ENCODE measurements around the gene KDM4C. TPM values are rescaled to one million over a fixed set of nuclear protein-coding genes. Genes with fewer than 3 reads are reported as not detected.
"Not testable (repeated sequence)": the region's sequence is repeated elsewhere in the genome, so short reads cannot be mapped to it uniquely, and the experiment has no call there.

KDM4C gene
- total and polyA plus RNA-seq, 2 donors: 16.3 to 66.1 TPM

GRCh38 chr9:6794936-6795335 is 37.2 kb downstream of the KDM4C start:
- Histone ChIP-seq H3K4me3 (ENCODE audit: low read depth, low read length) (no peak overlapping the region), H3K36me3 (ENCODE audit: insufficient read depth) (no peaks in the 10 kb centered on the region), H3K4me1 (ENCODE audit: insufficient read depth) (no peaks in the 10 kb centered on the region), H3K27ac (ENCODE audit: low read depth) (no peak overlapping the region)
- no peak for DNase-seq (ENCODE audit: extremely low spot score)
- WGBS: 96% methylated on average over 1 of the region's 1 CpG

GRCh38 chr9:6802926-6803325 is 45.2 kb downstream of the KDM4C start:
- WGBS: 97% methylated on average over 4 of the region's 4 CpGs
- no peak for DNase-seq (ENCODE audit: extremely low spot score)
- no peaks in the 10 kb centered on the region for H3K36me3 ChIP-seq (ENCODE audit: insufficient read depth)
- H3K4me3 ChIP-seq (ENCODE audit: low read depth, low read length): no peak overlapping the region
- H3K4me1 ChIP-seq (ENCODE audit: insufficient read depth): no peaks in the 10 kb centered on the region
- H3K27ac ChIP-seq (ENCODE audit: low read depth): no peak overlapping the region

- Histone ChIP-seq H3K4me3 (ENCODE audit: low read depth, low read length) (no peak overlapping the region), H3K36me3 (ENCODE audit: insufficient read depth) (no peaks in the 10 kb centered on the region), H3K27ac (ENCODE audit: low read depth) (no peak overlapping the region), H3K4me1 (ENCODE audit: insufficient read depth) (no peaks in the 10 kb centered on the region)
- WGBS: 38% methylated on average over 1 of the region's 1 CpG
- no peak for DNase-seq (ENCODE audit: extremely low spot score)
Measured at GRCh38 chr9:6805532-6805931, 47.8 kb downstream of the KDM4C start.

GRCh38 chr9:6806318-6806717 is 48.5 kb downstream of the KDM4C start:
- not testable (repeated sequence) for H3K27ac ChIP-seq (ENCODE audit: low read depth); H3K4me1 ChIP-seq (ENCODE audit: insufficient read depth); H3K36me3 ChIP-seq (ENCODE audit: insufficient read depth); DNase-seq (ENCODE audit: extremely low spot score); H3K4me3 ChIP-seq (ENCODE audit: low read depth, low read length)
- 100% methylated on average over 6 of the region's 6 CpGs for WGBS

- not testable (repeated sequence) for DNase-seq (ENCODE audit: extremely low spot score); H3K4me1 ChIP-seq (ENCODE audit: insufficient read depth); H3K4me3 ChIP-seq (ENCODE audit: low read depth, low read length); H3K27ac ChIP-seq (ENCODE audit: low read depth); H3K36me3 ChIP-seq (ENCODE audit: insufficient read depth)
- WGBS: 96% methylated on average over 29 of the region's 30 CpGs
Measured at GRCh38 chr9:6807669-6808068, 49.9 kb downstream of the KDM4C start.

- Histone ChIP-seq H3K4me1 (ENCODE audit: insufficient read depth) (no peaks in the 10 kb centered on the region), H3K36me3 (ENCODE audit: insufficient read depth) (no peaks in the 10 kb centered on the region), H3K27ac (ENCODE audit: low read depth) (no peak overlapping the region), H3K4me3 (ENCODE audit: low read depth, low read length) (no peak overlapping the region)
- 76% methylated on average over 4 of the region's 4 CpGs for WGBS
- no peak for DNase-seq (ENCODE audit: extremely low spot score)
Measured at GRCh38 chr9:6811436-6811835, 53.7 kb downstream of the KDM4C start.

- peaks cover 2% of the 10 kb centered on the region for H3K36me3 ChIP-seq (ENCODE audit: insufficient read depth)
- DNase-seq (ENCODE audit: extremely low spot score): no peak
- H3K4me1 ChIP-seq (ENCODE audit: insufficient read depth): peaks cover 1% of the 10 kb centered on the region
- WGBS: 88% methylated on average over 3 of the region's 3 CpGs
- no peak overlapping the region for H3K4me3 ChIP-seq (ENCODE audit: low read depth, low read length)
- H3K27ac ChIP-seq (ENCODE audit: low read depth): no peak overlapping the region
Measured at GRCh38 chr9:6816581-6816980, 58.8 kb downstream of the KDM4C start.

- WGBS: 91% methylated on average over 4 of the region's 4 CpGs
- Histone ChIP-seq H3K27ac (ENCODE audit: low read depth) (no peak overlapping the region), H3K4me1 (ENCODE audit: insufficient read depth) (peaks cover 1% of the 10 kb centered on the region), H3K4me3 (ENCODE audit: low read depth, low read length) (no peak overlapping the region), H3K36me3 (ENCODE audit: insufficient read depth) (peaks cover 2% of the 10 kb centered on the region)
- no peak for DNase-seq (ENCODE audit: extremely low spot score)
Measured at GRCh38 chr9:6818292-6818922, 60.6 kb downstream of the KDM4C start.

- 75% methylated on average over 2 of the region's 2 CpGs for WGBS
- Histone ChIP-seq H3K27ac (ENCODE audit: low read depth) (no peak overlapping the region), H3K4me3 (ENCODE audit: low read depth, low read length) (no peak overlapping the region), H3K36me3 (ENCODE audit: insufficient read depth) (peaks cover 2% of the 10 kb centered on the region), H3K4me1 (ENCODE audit: insufficient read depth) (peaks cover 1% of the 10 kb centered on the region)
- no peak for DNase-seq (ENCODE audit: extremely low spot score)
Measured at GRCh38 chr9:6819112-6819511, 61.3 kb downstream of the KDM4C start.

- H3K4me1 ChIP-seq (ENCODE audit: insufficient read depth): peaks cover 1% of the 10 kb centered on the region
- WGBS: 77% methylated on average over 3 of the region's 3 CpGs
- H3K27ac ChIP-seq (ENCODE audit: low read depth): no peak overlapping the region
- H3K4me3 ChIP-seq (ENCODE audit: low read depth, low read length): no peak overlapping the region
- DNase-seq (ENCODE audit: extremely low spot score): no peak
- peaks cover 2% of the 10 kb centered on the region for H3K36me3 ChIP-seq (ENCODE audit: insufficient read depth)
Measured at GRCh38 chr9:6819529-6819928, 61.8 kb downstream of the KDM4C start.

GRCh38 chr9:6822696-6823095 is 64.9 kb downstream of the KDM4C start:
- H3K27ac ChIP-seq (ENCODE audit: low read depth): no peak overlapping the region
- H3K4me1 ChIP-seq (ENCODE audit: insufficient read depth): peaks cover 1% of the 10 kb centered on the region
- H3K4me3 ChIP-seq (ENCODE audit: low read depth, low read length): no peak overlapping the region
- H3K36me3 ChIP-seq (ENCODE audit: insufficient read depth): peaks cover 2% of the 10 kb centered on the region
- DNase-seq (ENCODE audit: extremely low spot score): no peak
- 76% methylated on average over 3 of the region's 3 CpGs for WGBS

GRCh38 chr9:6827439-6828145 is 69.8 kb downstream of the KDM4C start:
- 36% methylated on average over 4 of the region's 4 CpGs for WGBS
- Histone ChIP-seq H3K36me3 (ENCODE audit: insufficient read depth) (no peaks in the 10 kb centered on the region), H3K27ac (ENCODE audit: low read depth) (no peak overlapping the region), H3K4me3 (ENCODE audit: low read depth, low read length) (no peak overlapping the region), H3K4me1 (ENCODE audit: insufficient read depth) (no peaks in the 10 kb centered on the region)
- DNase-seq (ENCODE audit: extremely low spot score): peak; percentile 52

- WGBS: 96% methylated on average over 2 of the region's 2 CpGs
Measured at GRCh38 chr9:6829027-6829426, 71.3 kb downstream of the KDM4C start.

GRCh38 chr9:6829536-6829935 is 71.8 kb downstream of the KDM4C start:
- Histone ChIP-seq H3K4me1 (ENCODE audit: insufficient read depth) (no peaks in the 10 kb centered on the region), H3K4me3 (ENCODE audit: low read depth, low read length) (no peak overlapping the region), H3K27ac (ENCODE audit: low read depth) (no peak overlapping the region), H3K36me3 (ENCODE audit: insufficient read depth) (no peaks in the 10 kb centered on the region)
- no peak for DNase-seq (ENCODE audit: extremely low spot score)

More at GRCh38 chr9:6829027-6829426, 71.3 kb downstream of the KDM4C start:
- Histone ChIP-seq H3K4me1 (ENCODE audit: insufficient read depth) (no peaks in the 10 kb centered on the region), H3K36me3 (ENCODE audit: insufficient read depth) (no peaks in the 10 kb centered on the region), H3K4me3 (ENCODE audit: low read depth, low read length) (no peak overlapping the region), H3K27ac (ENCODE audit: low read depth) (no peak overlapping the region)
- no peak for DNase-seq (ENCODE audit: extremely low spot score)

Data from urinary bladder (tissue), 4 donors.